Activated CD4-positive, alpha-beta T cell treated with anti-CD3 and anti-CD28 coated beads for 36 hours (primary cell): ENCODE data around the gene FPR1. TPM values are rescaled to one million over a fixed set of nuclear protein-coding genes. Genes with fewer than 3 reads are reported as not detected.
"Not testable (repeated sequence)": the region's sequence is repeated elsewhere in the genome, so short reads cannot be mapped to it uniquely, and the experiment has no call there.

ENCODE experiments used
- ATAC-seq: fragments of 200-7000 bp; cut with Tn5 transposase; one replicate; pipeline ENCODE4 v1.10.0; 2021; ENCODE audit warnings: mild to moderate bottlenecking, moderate library complexity
- CTCF ChIA-PET: fragments of 350-600 bp; sonication (Branson Sonifier 250); formaldehyde crosslinking; loops from one replicate; lab custom pipeline; 2021; ENCODE audit warnings: antibody characterized with exemption; lab: Charles Lee
- POLR2A ChIA-PET: fragments of 350-600 bp; sonication (Branson Sonifier 250); formaldehyde crosslinking; loops from one replicate; lab custom pipeline; 2021; ENCODE audit warnings: antibody characterized with exemption, inconsistent platforms; lab: Charles Lee
- DNase-seq: peaks from one replicate; pipeline ENCODE4 v3.0.0-alpha.2; 2020
- H3K27ac Mint-ChIP-seq: one replicate; pipeline ENCODE4 v1.8.0; 2021; ENCODE audit warnings: mixed read lengths
- H3K27me3 Mint-ChIP-seq: one replicate; pipeline ENCODE4 v1.8.0; 2021; ENCODE audit warnings: mixed read lengths
- H3K36me3 Mint-ChIP-seq: one replicate; pipeline ENCODE4 v1.8.0; 2021; ENCODE audit warnings: low read depth, mixed read lengths
- H3K4me1 Mint-ChIP-seq: one replicate; pipeline ENCODE4 v1.8.0; 2021; ENCODE audit warnings: mixed read lengths
- H3K4me3 Mint-ChIP-seq: one replicate; pipeline ENCODE4 v1.8.0; 2021; ENCODE audit warnings: mild to moderate bottlenecking, moderate library complexity, mixed read lengths
- H3K9me3 Mint-ChIP-seq: one replicate; pipeline ENCODE4 v1.8.0; 2021; ENCODE audit warnings: low read depth, mixed read lengths
- intact Hi-C, 2 experiments: fragments of 100-400 bp; cut with DNase I in 1 of 2; cut with micrococcal nuclease in 1 of 2; formaldehyde crosslinking; loops; one replicate each; pipeline versions ENCODE4 v1.14.2 to v1.15.1; 2022 to 2024; cut with DNase I, micrococcal nuclease
- total RNA-seq, 2 experiments: library from RNA; stranded (reverse); gene quantifications; one replicate each; pipeline ENCODE4 v1.2.3, GENCODE V29; 2021

FPR1 gene
- total RNA-seq, 2 experiments from 2014 or later = not detected

DNA sequence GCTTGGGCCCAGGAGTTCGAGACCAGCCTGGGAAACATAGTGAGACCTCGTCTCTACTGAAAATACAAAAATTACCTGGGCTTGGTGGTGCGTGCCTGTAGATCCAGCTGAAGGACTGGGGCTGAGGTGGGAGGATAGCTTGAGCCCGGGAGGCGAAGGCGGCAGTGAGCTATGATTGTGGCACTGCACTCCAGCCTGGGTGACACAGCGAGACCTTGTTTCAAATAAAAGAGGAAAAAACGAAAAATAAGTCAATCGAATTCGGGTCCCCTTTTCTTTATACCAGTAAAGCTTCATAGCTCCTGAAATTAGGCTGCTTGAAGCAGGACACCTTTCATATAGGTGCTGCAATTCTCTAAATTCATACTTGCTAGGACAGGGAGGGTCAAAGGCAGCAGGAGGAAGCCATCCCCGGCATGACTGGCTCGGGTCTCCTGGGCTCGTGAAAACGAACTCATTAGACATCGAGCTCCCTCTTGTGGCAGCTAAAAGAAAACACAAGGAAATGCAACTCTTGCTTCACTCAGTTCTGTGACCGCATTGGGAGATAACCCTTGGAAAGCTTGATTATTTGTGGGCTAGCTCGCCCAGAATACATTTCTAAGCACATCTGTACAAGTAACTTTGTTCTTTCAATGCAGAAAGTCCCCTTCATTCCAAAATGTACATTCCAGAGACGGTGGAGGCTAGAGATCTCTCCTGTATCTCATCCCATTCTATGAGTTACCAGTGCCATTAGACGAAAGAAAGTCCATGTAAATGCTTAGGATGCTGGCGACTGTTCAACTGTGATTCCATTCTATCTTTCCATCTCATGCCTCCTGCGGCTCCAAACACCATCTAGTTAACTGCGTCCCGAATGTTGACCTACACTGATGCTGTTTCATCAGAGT, 26.1 kb upstream of the FPR1 start:
- Mint-ChIP-seq H3K27ac (no peak overlapping the region), H3K4me3 (no peak overlapping the region), H3K4me1 (peaks cover 6% of the 10 kb centered on the region), H3K27me3 (peaks cover 57% of the 10 kb centered on the region), H3K9me3 (no peaks in the 10 kb centered on the region), H3K36me3 (no peaks in the 10 kb centered on the region)
- ChIA-PET POLR2A (no interaction called here), CTCF (interaction anchor here (0.6 to 1.6 kb wide), 30 partner anchors 9 to 709 kb away, joined by 3 to 6 read pairs (median 4); partner anchors contain the start of gene PPP2R1A)
- intact Hi-C loops = loop anchor here (2.0 to 10.0 kb wide), 8 partner anchors 65 to 457 kb away; partner anchors contain the start of gene CEACAM18 (in 1 of the 2)
- peak; percentile 74 for ATAC-seq
- peak; percentile 66 for DNase-seq

DNA sequence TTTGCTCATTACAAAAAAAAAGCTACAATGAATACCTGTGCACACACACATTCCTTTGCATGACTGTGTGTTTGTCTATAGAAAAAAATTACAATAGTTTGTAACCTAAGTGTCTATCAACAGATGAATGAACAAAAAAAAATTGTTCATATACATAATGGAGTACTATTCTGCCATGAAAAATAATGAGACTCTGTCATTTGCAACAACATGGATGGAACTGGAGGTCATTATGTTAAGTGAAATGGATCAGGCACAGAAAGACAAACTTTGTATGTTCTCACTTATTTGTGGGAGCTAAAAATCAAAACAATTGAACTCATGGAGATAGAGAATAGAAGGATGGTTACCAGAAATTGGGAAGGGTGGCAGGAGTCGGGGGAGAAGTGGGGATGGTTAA, 24.9 kb upstream of the FPR1 start:
- H3K36me3 Mint-ChIP-seq, DNase-seq, ATAC-seq, H3K4me3 Mint-ChIP-seq, H3K4me1 Mint-ChIP-seq, POLR2A ChIA-PET, H3K9me3 Mint-ChIP-seq, H3K27ac Mint-ChIP-seq: not testable (repeated sequence)
- H3K27me3 Mint-ChIP-seq = peaks cover 63% of the 10 kb centered on the region
- CTCF ChIA-PET = interaction anchor here (1.3 kb wide), 2 partner anchors 72 to 115 kb away, joined by 3 to 5 read pairs; no protein-coding TSS in a partner anchor
- intact Hi-C loops = loop anchor here (5.0 to 10.0 kb wide), 6 partner anchors 64 to 458 kb away; partner anchors contain the start of gene CEACAM18 (in 1 of the 2)

DNA sequence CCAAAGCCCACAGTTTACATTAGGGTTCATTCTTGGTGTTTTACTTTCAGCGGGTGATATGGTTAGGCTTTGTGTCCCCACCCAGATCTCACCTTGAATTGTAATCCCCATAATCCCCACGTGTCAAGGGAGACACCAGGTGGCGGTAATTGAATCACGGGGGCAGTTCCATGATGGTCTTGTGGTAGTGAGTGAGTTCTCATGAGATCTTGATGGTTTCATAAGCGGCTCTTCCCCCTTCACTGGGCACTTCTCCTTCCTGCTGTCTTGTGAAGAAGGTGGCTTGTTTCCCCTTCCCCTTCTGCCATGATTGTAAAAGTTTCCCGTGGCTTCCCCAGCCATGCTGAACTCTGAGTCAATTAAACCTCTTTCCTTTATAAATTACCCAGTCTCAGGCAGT, 21.3 kb upstream of the FPR1 start:
- intact Hi-C loops = loop anchor here (10.0 kb wide), 3 partner anchors 108 to 462 kb away; partner anchors contain the start of gene CEACAM18 (in 1 of the 2)

GRCh38 chr19:51771376-51772130, 19.9 kb upstream of the FPR1 start:
- CTCF ChIA-PET = no interaction called here
- Mint-ChIP-seq H3K27me3 (peaks cover 27% of the 10 kb centered on the region), H3K36me3 (no peaks in the 10 kb centered on the region), H3K4me3 (no peak overlapping the region), H3K4me1 (no peaks in the 10 kb centered on the region), H3K9me3 (no peaks in the 10 kb centered on the region), H3K27ac (no peak overlapping the region)
- ATAC-seq (no peak), DNase-seq (no peak)
- intact Hi-C loops = loop anchor here (10.0 kb wide), 3 partner anchors 107 to 463 kb away; partner anchors contain the start of gene CEACAM18 (in 1 of the 2)
- POLR2A ChIA-PET = no interaction called here

More for the DNA sequence above, 21.3 kb upstream of the FPR1 start:
- H3K27ac Mint-ChIP-seq = no peak overlapping the region
- H3K9me3 Mint-ChIP-seq = no peaks in the 10 kb centered on the region
- ChIA-PET POLR2A (no interaction called here), CTCF (no interaction called here)
- ATAC-seq = no peak
- DNase-seq = no peak
- peaks cover 39% of the 10 kb centered on the region for H3K27me3 Mint-ChIP-seq
- no peak overlapping the region for H3K4me3 Mint-ChIP-seq
- peaks cover 5% of the 10 kb centered on the region for H3K4me1 Mint-ChIP-seq
- H3K36me3 Mint-ChIP-seq = no peaks in the 10 kb centered on the region

DNA sequence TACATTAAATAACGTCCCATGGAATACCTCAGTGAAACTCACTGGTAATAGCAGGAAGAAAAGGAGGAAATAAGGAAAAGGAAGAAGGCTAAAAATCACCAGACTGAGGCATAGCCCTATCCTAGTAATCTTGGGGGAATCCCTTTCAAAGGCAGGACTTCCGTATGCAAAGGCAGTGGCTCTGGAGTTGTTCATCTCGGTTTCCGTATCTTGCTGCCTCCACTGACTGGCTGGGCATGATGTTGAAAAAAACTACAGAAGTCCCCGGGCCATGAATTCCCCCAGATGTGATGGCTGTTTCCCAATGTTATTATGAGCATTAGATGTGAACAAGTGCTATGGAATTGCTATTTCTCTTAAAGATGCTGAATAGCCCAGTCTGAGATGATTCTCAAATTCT, 14.8 kb upstream of the FPR1 start:
- no peaks in the 10 kb centered on the region for H3K9me3 Mint-ChIP-seq
- no peak for DNase-seq
- no peaks in the 10 kb centered on the region for H3K4me1 Mint-ChIP-seq
- ATAC-seq = no peak
- H3K27ac Mint-ChIP-seq = no peak overlapping the region
- no peaks in the 10 kb centered on the region for H3K36me3 Mint-ChIP-seq
- POLR2A ChIA-PET = no interaction called here
- intact Hi-C loops = no loop called here
- CTCF ChIA-PET = no interaction called here
- H3K4me3 Mint-ChIP-seq = no peak overlapping the region
- peaks cover 33% of the 10 kb centered on the region for H3K27me3 Mint-ChIP-seq

- ChIA-PET POLR2A (no interaction called here), CTCF (no interaction called here)
- ATAC-seq = no peak
- Mint-ChIP-seq H3K4me3 (no peak overlapping the region), H3K27ac (no peak overlapping the region), H3K9me3 (no peaks in the 10 kb centered on the region), H3K4me1 (no peaks in the 10 kb centered on the region), H3K27me3 (peaks cover 31% of the 10 kb centered on the region), H3K36me3 (no peaks in the 10 kb centered on the region)
- no peak for DNase-seq
- intact Hi-C loops = no loop called here
Observed at GRCh38 chr19:51765086-51765485, 13.4 kb upstream of the FPR1 start.

- Mint-ChIP-seq H3K9me3 (no peaks in the 10 kb centered on the region), H3K4me3 (no peak overlapping the region), H3K4me1 (no peaks in the 10 kb centered on the region), H3K36me3 (no peaks in the 10 kb centered on the region), H3K27ac (no peak overlapping the region), H3K27me3 (peaks cover 33% of the 10 kb centered on the region)
- intact Hi-C loops = no loop called here
- CTCF ChIA-PET = interaction anchor here (1.3 kb wide), 1 partner anchor 16 kb away, joined by 4 read pairs; no protein-coding TSS in a partner anchor
- no peak for DNase-seq
- no peak for ATAC-seq
- POLR2A ChIA-PET = no interaction called here
Observed at GRCh38 chr19:51761696-51762095, 10.0 kb upstream of the FPR1 start.

GRCh38 chr19:51760697-51761356, 9.1 kb upstream of the FPR1 start, which contains the start of gene FPR2:
Gene FPR2, plus strand, starts transcription at chr19:51761180. Its CDS starts 7,479 bp downstream, at chr19:51768659.
- DNase-seq (no peak), ATAC-seq (no peak)
- Mint-ChIP-seq H3K36me3 (no peaks in the 10 kb centered on the region), H3K27ac (no peak within 1 kb of the TSS), H3K4me3 (no peak within 1 kb of the TSS), H3K27me3 (peaks cover 33% of the 10 kb centered on the region), H3K9me3 (no peaks in the 10 kb centered on the region), H3K4me1 (no peaks in the 10 kb centered on the region)
- intact Hi-C loops = no loop called here
- ChIA-PET POLR2A (no interaction called here), CTCF (interaction anchor here (0.6 to 1.3 kb wide), 2 partner anchors 17 to 458 kb away, joined by 3 to 4 read pairs; no protein-coding TSS in a partner anchor)

DNA sequence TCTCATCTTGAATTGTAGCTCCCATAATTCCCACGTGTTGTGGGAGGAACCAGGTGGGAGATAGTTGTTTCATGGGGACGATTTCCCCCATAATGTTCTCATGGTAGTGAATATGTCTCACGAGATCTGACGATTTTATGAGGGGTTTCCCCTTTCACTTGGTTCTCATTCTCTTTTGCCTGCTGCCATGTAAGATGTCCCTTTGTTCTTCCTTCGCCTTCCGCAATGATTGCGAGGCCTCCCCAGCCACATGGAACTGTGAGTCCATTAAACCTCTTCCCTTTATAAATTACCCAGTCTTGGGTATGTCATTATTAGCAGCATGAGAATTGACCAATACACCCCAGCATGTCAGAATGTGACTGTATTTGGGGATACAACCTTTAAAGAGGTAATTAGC, 3.9 kb upstream of the FPR1 start:
- ATAC-seq (no peak), DNase-seq (no peak)
- no peak overlapping the region for H3K4me3 Mint-ChIP-seq
- H3K4me1 Mint-ChIP-seq = no peaks in the 10 kb centered on the region
- H3K27ac Mint-ChIP-seq = no peak overlapping the region
- CTCF ChIA-PET = no interaction called here
- H3K27me3 Mint-ChIP-seq = peaks cover 8% of the 10 kb centered on the region
- no peaks in the 10 kb centered on the region for H3K36me3 Mint-ChIP-seq
- intact Hi-C loops = no loop called here
- POLR2A ChIA-PET = no interaction called here
- no peaks in the 10 kb centered on the region for H3K9me3 Mint-ChIP-seq

- Mint-ChIP-seq H3K4me3 (no peak overlapping the region), H3K36me3 (no peaks in the 10 kb centered on the region), H3K27me3 (peaks cover 8% of the 10 kb centered on the region), H3K27ac (no peak overlapping the region), H3K4me1 (no peaks in the 10 kb centered on the region), H3K9me3 (no peaks in the 10 kb centered on the region)
- no peak for ATAC-seq
- intact Hi-C loops = no loop called here
- no peak for DNase-seq
- ChIA-PET CTCF (no interaction called here), POLR2A (no interaction called here)
Observed at GRCh38 chr19:51754770-51755169, 3.1 kb upstream of the FPR1 start.

DNA sequence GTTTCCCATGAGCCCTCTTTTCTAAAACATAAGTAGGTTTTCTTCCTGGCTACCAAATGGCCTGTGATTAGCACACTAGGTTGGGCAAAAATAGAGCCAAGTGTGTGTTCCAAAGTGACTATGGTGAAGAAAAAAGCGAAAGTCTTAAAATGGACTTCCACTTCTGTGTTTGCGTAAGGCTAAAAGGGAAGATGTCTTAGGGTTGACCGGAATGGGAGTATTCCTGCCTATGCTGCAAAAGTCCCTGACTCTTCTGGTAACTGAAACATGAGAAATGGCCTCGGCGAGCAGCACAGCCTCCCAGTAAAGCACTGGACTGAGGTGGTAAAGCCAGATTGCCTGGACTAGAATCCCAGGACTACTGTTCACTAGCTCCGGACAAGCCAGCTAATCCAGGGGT, 2.4 kb upstream of the FPR1 start:
- intact Hi-C loops = no loop called here
- H3K27ac Mint-ChIP-seq = no peak overlapping the region
- peaks cover 8% of the 10 kb centered on the region for H3K27me3 Mint-ChIP-seq
- no peaks in the 10 kb centered on the region for H3K36me3 Mint-ChIP-seq
- ATAC-seq (no peak), DNase-seq (no peak)
- H3K4me3 Mint-ChIP-seq = no peak overlapping the region
- ChIA-PET CTCF (no interaction called here), POLR2A (no interaction called here)
- H3K9me3 Mint-ChIP-seq = no peaks in the 10 kb centered on the region
- H3K4me1 Mint-ChIP-seq = no peaks in the 10 kb centered on the region
